HL-60 (cell line): Measurements from ENCODE around the gene FDX2.

Experiments used
- DNase-seq, 2 experiments: peaks; one replicate each; pipeline ENCODE4 v3.0.0-alpha.2; 2010 to 2020; ENCODE audit warnings: low read depth in 1 of 2, low spot score in 1 of 2
- H3K27ac ChIP-seq: fragments of 250-450 bp; sonication (Bioruptor Pico); replicated peaks from 2 replicates; pipeline ENCODE4 v1.5.1; 2020; ENCODE audit warnings: mild to moderate bottlenecking, moderate library complexity
- H3K27me3 ChIP-seq: fragments of 250-450 bp; sonication (Bioruptor Pico); 2 replicates; pipeline ENCODE4 v1.5.1; 2021; ENCODE audit warnings: mild to moderate bottlenecking, moderate library complexity; ENCODE audit not compliant: insufficient read depth, poor library complexity, severe bottlenecking
- H3K4me3 ChIP-seq: replicated peaks from 2 replicates; pipeline ENCODE4 v1.5.1; 2011; ENCODE audit warnings: mild to moderate bottlenecking, control low read depth, low read length; ENCODE audit not compliant: insufficient read depth
- CTCF ChIP-seq: IDR thresholded peaks from one replicate; pipeline ENCODE4 v1.5.1; 2011; ENCODE audit warnings: low read length, control low read depth, inconsistent platforms; ENCODE audit not compliant: insufficient read depth
- GABPA ChIP-seq: IDR thresholded peaks from 2 replicates; pipeline ENCODE4 v1.6.1; 2012; ENCODE audit warnings: low read depth
- POLR2AphosphoS5 ChIP-seq: IDR thresholded peaks from 2 replicates; pipeline ENCODE4 v1.6.1; 2012; ENCODE audit warnings: low read depth
- SPI1 ChIP-seq: IDR thresholded peaks from 2 replicates; pipeline ENCODE4 v1.6.1; 2012; ENCODE audit warnings: low read depth, mild to moderate bottlenecking, borderline replicate concordance
- long read RNA-seq: library from polyadenylated mRNA; unstranded; transcript quantifications from one replicate; pipeline ENCODE4 v2.0.0, GENCODE V29; 2020
- TF ChIP-seq, protein P1 (sequence below): IDR thresholded peaks from 2 replicates; pipeline ENCODE4 v1.6.1; 2012; ENCODE audit warnings: low read depth; ENCODE audit not compliant: insufficient replicate concordance

FDX2 gene
- long read RNA-seq, transcript FDX2-202 (5 exons, 1,012 nt): major isoform, 12 of 12 reads
- long read RNA-seq, partial matches to known transcripts: 0 of 12 reads
- long read RNA-seq, other reads (novel, unspliced or antisense): 0 of 12 reads

DNA sequence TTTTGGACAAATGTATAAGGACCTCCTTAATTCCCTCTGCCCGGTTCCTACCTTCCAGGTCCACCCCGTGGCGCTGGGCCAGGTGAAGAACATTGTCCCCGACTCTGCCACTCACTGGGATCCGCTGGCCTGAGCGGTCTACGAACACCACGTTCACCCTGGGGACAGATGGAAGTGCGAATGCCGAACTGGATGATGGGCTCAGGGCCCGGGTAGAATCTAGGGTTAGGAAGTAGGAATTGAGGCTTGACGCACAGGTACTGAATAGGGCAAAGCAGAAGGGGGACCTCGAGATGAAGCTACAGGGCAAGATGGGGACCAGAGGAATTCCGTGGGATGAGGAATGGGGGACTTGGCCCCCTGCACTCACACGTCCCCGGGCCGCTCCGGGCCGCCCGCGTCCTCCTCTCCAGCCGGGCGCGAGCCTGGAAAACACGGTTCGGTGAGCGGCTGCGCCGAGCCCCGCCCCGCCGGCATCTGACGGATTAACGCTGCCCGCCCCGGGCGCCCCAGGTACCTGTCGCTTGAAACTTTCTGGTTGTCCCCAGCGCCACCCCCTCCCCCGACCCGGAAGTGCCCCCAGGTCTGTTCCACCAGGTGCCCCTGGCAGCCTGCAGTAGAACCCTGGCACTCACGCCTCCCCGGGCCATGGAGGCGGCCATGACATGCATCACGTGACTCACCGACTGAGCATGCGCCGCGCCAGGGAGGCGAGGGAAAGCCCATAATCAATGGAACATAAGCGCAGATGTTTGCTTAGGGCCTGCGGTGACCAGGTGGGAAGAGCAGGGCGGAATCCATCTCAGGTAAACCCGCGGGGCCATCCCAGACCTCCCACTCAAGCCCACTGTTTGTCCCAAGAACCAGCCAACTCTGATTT lies at the start of gene FDX2:
Gene FDX2, minus strand, starts transcription at position 681 of the 880 bp plus-strand sequence. Its CDS starts 19 bp downstream, at position 662.
- H3K4me3 ChIP-seq: peak within 1 kb of the TSS; percentile 93
- DNase-seq: peak in 1 of 2 experiments; percentile 85
- peak within 1 kb of the TSS; percentile 52 for H3K27ac ChIP-seq
- H3K27me3 ChIP-seq: no peaks in the 10 kb centered on the region
- no peak for TF ChIP-seq GABPA
- peak; percentile 88 for TF ChIP-seq POLR2AphosphoS5

DNA sequence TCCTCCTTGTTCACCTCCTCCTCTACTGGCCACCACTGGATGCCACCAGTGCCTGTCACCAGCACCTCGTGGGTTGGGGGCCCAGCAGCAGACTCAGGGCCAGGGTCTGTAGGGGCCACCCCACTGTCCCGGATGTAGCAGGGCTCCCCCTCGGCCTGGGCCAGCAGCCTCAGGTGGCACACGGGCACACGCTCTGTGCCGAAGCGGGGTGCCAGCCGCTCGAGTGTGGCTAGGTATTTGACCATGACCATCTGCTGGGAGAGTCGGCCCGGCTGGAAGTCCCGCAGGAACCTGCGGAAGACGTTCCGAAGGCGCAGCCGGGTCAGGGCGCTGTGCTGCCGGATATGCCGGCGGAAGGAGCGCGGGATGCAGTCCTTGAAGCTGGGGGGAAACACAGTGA lies 49.7 kb upstream of the FDX2 start:
- Histone ChIP-seq H3K27me3 (no peaks in the 10 kb centered on the region), H3K27ac (no peak overlapping the region), H3K4me3 (no peak overlapping the region)
- DNase-seq: no peak
- TF ChIP-seq CTCF (no peak), GABPA (no peak), POLR2AphosphoS5 (no peak), SPI1 (no peak)
- TF ChIP-seq, protein P1, sequence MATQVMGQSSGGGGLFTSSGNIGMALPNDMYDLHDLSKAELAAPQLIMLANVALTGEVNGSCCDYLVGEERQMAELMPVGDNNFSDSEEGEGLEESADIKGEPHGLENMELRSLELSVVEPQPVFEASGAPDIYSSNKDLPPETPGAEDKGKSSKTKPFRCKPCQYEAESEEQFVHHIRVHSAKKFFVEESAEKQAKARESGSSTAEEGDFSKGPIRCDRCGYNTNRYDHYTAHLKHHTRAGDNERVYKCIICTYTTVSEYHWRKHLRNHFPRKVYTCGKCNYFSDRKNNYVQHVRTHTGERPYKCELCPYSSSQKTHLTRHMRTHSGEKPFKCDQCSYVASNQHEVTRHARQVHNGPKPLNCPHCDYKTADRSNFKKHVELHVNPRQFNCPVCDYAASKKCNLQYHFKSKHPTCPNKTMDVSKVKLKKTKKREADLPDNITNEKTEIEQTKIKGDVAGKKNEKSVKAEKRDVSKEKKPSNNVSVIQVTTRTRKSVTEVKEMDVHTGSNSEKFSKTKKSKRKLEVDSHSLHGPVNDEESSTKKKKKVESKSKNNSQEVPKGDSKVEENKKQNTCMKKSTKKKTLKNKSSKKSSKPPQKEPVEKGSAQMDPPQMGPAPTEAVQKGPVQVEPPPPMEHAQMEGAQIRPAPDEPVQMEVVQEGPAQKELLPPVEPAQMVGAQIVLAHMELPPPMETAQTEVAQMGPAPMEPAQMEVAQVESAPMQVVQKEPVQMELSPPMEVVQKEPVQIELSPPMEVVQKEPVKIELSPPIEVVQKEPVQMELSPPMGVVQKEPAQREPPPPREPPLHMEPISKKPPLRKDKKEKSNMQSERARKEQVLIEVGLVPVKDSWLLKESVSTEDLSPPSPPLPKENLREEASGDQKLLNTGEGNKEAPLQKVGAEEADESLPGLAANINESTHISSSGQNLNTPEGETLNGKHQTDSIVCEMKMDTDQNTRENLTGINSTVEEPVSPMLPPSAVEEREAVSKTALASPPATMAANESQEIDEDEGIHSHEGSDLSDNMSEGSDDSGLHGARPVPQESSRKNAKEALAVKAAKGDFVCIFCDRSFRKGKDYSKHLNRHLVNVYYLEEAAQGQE: no peak

DNA sequence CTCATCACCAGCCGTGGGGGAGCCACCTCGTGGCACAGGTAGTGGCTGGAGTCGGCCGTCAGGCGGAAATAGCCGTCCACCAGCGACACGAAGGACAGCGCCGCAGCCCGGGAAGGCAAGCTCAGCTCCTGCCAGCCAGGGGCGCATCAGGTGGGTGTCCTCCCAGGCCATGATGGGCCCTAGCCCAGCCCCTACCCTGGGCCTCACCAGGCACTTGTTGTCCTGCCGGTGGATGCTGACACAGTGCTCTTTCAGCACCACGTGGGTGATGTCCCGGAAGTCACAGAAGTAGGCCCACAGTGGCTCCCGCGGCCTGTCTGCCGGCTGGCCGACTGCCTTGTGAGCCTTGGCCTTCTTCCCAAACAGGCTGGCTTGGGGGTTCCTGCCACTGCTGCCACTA lies 48.8 kb upstream of the FDX2 start:
- no peak overlapping the region for H3K4me3 ChIP-seq
- no peak for DNase-seq
- H3K27me3 ChIP-seq: no peaks in the 10 kb centered on the region
- no peak overlapping the region for H3K27ac ChIP-seq
- no peak for TF ChIP-seq POLR2AphosphoS5
- no peak for TF ChIP-seq CTCF
- no peak for TF ChIP-seq SPI1
- TF ChIP-seq GABPA: no peak
- TF ChIP-seq, protein P1: no peak

DNA sequence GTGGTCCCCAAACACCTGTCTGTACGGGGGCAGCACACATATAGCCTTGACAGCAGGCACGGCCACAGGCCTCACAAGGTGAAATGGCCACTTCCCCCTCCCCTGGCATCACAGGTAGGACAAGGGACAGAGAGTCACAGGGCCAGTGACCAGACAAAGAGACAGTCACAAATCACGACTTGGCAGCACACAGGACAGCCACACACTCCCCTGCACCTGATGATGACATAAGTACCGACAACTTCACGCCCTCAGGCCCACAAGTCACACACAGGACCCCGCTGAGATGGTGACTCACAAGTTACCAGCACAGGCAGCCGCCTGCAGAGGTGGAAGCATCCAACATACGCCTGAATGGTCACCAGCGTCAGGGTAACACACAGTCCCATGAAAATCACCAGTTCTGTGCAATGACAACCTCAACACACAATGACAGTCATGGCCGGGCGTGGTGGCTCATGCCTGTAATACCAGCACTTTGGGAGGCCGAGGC lies 48.0 kb upstream of the FDX2 start:
- Histone ChIP-seq H3K27me3 (no peaks in the 10 kb centered on the region), H3K27ac (no peak overlapping the region), H3K4me3 (no peak overlapping the region)
- TF ChIP-seq CTCF (no peak), GABPA (no peak), POLR2AphosphoS5 (no peak), SPI1 (no peak)
- TF ChIP-seq, protein P1: no peak
- no peak for DNase-seq
